Activated CD8-positive, alpha-beta memory T cell treated with anti-CD3 and anti-CD28 coated beads, Interleukin-2, amount 50 U/mL, for 4 hours (primary cell): Measurements from ENCODE around the gene PHKB.

ENCODE experiments used
- DNase-seq: peaks from one replicate; pipeline ENCODE4 v3.0.0-alpha.2; 2020

The PHKB gene

DNA sequence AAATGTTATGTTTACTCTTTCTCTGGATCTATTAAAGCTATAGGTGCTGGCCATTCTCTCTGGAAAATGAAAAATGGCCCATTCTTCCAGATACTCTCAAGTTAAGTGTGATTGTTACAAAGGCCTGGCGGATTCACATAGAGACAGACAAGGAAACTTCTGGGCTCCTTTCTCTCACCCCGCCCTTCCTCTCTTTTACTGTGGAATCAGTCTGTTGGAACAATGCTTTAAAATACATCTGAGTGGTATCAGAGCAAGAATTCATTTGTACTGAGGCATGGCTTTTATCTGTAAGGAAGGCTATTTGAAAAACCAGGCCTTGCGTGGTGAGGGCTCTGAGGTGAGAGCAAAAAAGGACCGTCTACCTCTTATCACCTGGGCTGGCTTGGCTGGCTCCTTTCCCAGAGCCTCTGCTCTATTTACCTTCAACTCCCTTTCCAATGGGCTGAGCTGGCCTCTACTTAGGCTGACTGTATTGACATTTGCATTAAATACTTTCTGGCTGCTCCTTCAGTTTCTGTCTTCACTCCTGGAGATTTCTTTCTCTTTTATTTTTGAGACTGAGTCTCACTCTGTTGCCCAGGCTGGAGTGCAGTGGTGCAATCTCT lies 274.0 kb downstream of the PHKB start:
- no peak for DNase-seq

DNA sequence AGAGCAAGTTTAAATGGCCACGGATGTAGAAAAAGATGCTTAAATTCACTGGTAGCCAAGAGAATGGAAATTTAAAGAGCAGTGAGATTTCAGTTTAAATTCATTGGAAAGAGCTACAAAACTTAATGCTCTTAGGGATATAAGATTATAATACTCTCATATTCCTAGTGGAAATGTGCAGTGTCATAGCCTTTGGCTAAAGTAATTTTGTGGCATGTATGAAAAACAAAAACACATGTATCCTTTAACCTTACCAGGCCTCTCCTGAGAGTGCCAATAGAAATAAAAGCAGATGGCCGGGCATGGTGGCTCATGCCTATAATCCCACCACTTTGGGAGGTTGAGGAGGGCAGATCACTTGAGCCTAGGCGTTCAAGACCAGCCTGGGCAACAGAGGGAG lies 289.2 kb downstream of the PHKB start:
- no peak for DNase-seq
